Activated naive CD4-positive, alpha-beta T cell treated with anti-CD3 and anti-CD28 coated beads, Interleukin-2, amount 50 U/mL, for 72 hours (primary cell): ENCODE results near the gene SNAP29. TPM values are rescaled to one million over a fixed set of nuclear protein-coding genes. Genes with fewer than 3 reads are reported as not detected.
"Not testable (repeated sequence)": the region's sequence is repeated elsewhere in the genome, so short reads cannot be mapped to it uniquely, and the experiment has no call there.

Source experiments
- ATAC-seq, 2 donors: fragments of 150-1000 bp; cut with Tn5 transposase; 2 replicates each; pipeline ENCODE4 v1.10.0; 2021; ENCODE audit warnings: mild to moderate bottlenecking in 2 of 2, moderate library complexity in 2 of 2
- DNase-seq, 2 donors: peaks; one replicate each; pipeline ENCODE4 v3.0.0; 2021 to 2022; ENCODE audit warnings: low spot score in 2 of 2
- H3K27ac Mint-ChIP-seq, 2 donors: one replicate each; pipeline ENCODE4 v1.8.0; 2022; ENCODE audit warnings: mild to moderate bottlenecking in 2 of 2, mixed read lengths in 2 of 2
- H3K36me3 Mint-ChIP-seq, 2 donors: one replicate each; pipeline ENCODE4 v1.8.0; 2022; ENCODE audit warnings: mixed read lengths in 2 of 2
- H3K9me3 Mint-ChIP-seq, 2 donors: one replicate each; pipeline ENCODE4 v1.8.0; 2022; ENCODE audit warnings: mixed read lengths in 2 of 2
- total RNA-seq, 2 donors: library from RNA; stranded (reverse); gene quantifications; one replicate each; pipeline ENCODE4 v1.2.3, GENCODE V29; 2022

The SNAP29 gene
- total RNA-seq = 10 to 100 TPM; 25.2 to 25.6 TPM

GRCh38 chr22:20858615-20859416, at the start of gene SNAP29, which contains the start of gene PI4KA:
Gene SNAP29 (plus strand): TSS chr22:20859007. CDS start chr22:20859111, 104 bp downstream.
Gene PI4KA (minus strand): TSS chr22:20858811. CDS start chr22:20858725, 86 bp downstream.
- H3K36me3 Mint-ChIP-seq = peaks cover 12 to 19% of the 10 kb centered on the region in 2 donors
- peak; percentile 96 to 97 for ATAC-seq
- H3K9me3 Mint-ChIP-seq = no peaks in the 10 kb centered on the region
- peak; percentile 98 to 99 for DNase-seq
- peak within 1 kb of the TSS; percentile 92 to 93 for H3K27ac Mint-ChIP-seq

- peaks cover 0 to 4% of the 10 kb centered on the region in 2 donors for H3K36me3 Mint-ChIP-seq
- no peaks in the 10 kb centered on the region for H3K9me3 Mint-ChIP-seq
- H3K27ac Mint-ChIP-seq = peak overlapping the region in 1 of 2 donors; percentile 42
- no peak for DNase-seq
- ATAC-seq = no peak
Observed at GRCh38 chr22:20809538-20810185, 49.1 kb upstream of the SNAP29 start.

- Mint-ChIP-seq H3K27ac (peak overlapping the region; percentile 42 to 75), H3K36me3 (peaks cover 0 to 4% of the 10 kb centered on the region in 2 donors), H3K9me3 (no peaks in the 10 kb centered on the region)
- DNase-seq (peak in 1 of 2 donors; percentile 18), ATAC-seq (peak; percentile 67 to 84)
Observed at GRCh38 chr22:20810645-20811044, 48.2 kb upstream of the SNAP29 start.

GRCh38 chr22:20811171-20811570, 47.6 kb upstream of the SNAP29 start:
- H3K9me3 Mint-ChIP-seq = no peaks in the 10 kb centered on the region
- peak overlapping the region; percentile 42 to 75 for H3K27ac Mint-ChIP-seq
- DNase-seq (no peak), ATAC-seq (peak in 1 of 2 donors; percentile 43)
- peaks cover 0 to 4% of the 10 kb centered on the region in 2 donors for H3K36me3 Mint-ChIP-seq

- ATAC-seq (no peak), DNase-seq (no peak)
- Mint-ChIP-seq H3K27ac (peak overlapping the region in 1 of 2 donors; percentile 85), H3K9me3 (no peaks in the 10 kb centered on the region), H3K36me3 (peaks cover 0 to 4% of the 10 kb centered on the region in 2 donors)
Observed at GRCh38 chr22:20811971-20812660, 46.7 kb upstream of the SNAP29 start.

- Mint-ChIP-seq H3K9me3 (no peaks in the 10 kb centered on the region), H3K27ac (peak overlapping the region in 1 of 2 donors; percentile 15), H3K36me3 (peaks cover 0 to 4% of the 10 kb centered on the region in 2 donors)
- DNase-seq (no peak), ATAC-seq (no peak)
Observed at GRCh38 chr22:20813056-20813455, 45.8 kb upstream of the SNAP29 start.

- H3K9me3 Mint-ChIP-seq = no peaks in the 10 kb centered on the region
- peaks cover 0 to 4% of the 10 kb centered on the region in 2 donors for H3K36me3 Mint-ChIP-seq
- no peak for ATAC-seq
- no peak for DNase-seq
- H3K27ac Mint-ChIP-seq = peak overlapping the region in 1 of 2 donors; percentile 45
Observed at GRCh38 chr22:20814221-20814808, 44.5 kb upstream of the SNAP29 start.

GRCh38 chr22:20815477-20816050, 43.2 kb upstream of the SNAP29 start:
- Mint-ChIP-seq H3K9me3 (no peaks in the 10 kb centered on the region), H3K27ac (no peak overlapping the region), H3K36me3 (peaks cover 0 to 4% of the 10 kb centered on the region in 2 donors)
- DNase-seq = no peak
- no peak for ATAC-seq

- H3K36me3 Mint-ChIP-seq = peaks cover 0 to 4% of the 10 kb centered on the region in 2 donors
- no peaks in the 10 kb centered on the region for H3K9me3 Mint-ChIP-seq
- no peak for DNase-seq
- H3K27ac Mint-ChIP-seq = no peak overlapping the region
- no peak for ATAC-seq
Observed at GRCh38 chr22:20816559-20816958, 42.2 kb upstream of the SNAP29 start.

- H3K9me3 Mint-ChIP-seq = no peaks in the 10 kb centered on the region
- ATAC-seq (no peak), DNase-seq (no peak)
- H3K36me3 Mint-ChIP-seq = no peaks in the 10 kb centered on the region
- H3K27ac Mint-ChIP-seq = no peak overlapping the region
Observed at GRCh38 chr22:20818471-20818870, 40.3 kb upstream of the SNAP29 start.

GRCh38 chr22:20819471-20819870, 39.3 kb upstream of the SNAP29 start:
- no peaks in the 10 kb centered on the region for H3K36me3 Mint-ChIP-seq
- no peak for DNase-seq
- no peak overlapping the region for H3K27ac Mint-ChIP-seq

GRCh38 chr22:20821717-20822239, 37.0 kb upstream of the SNAP29 start:
- not testable (repeated sequence) for ATAC-seq, DNase-seq, H3K36me3 Mint-ChIP-seq, H3K9me3 Mint-ChIP-seq
- H3K27ac Mint-ChIP-seq = peak overlapping the region in 1 of 2 donors; percentile 44

More at GRCh38 chr22:20819471-20819870, 39.3 kb upstream of the SNAP29 start:
- H3K9me3 Mint-ChIP-seq = no peaks in the 10 kb centered on the region
- ATAC-seq = no peak

- DNase-seq (no peak), ATAC-seq (no peak)
- Mint-ChIP-seq H3K9me3 (no peaks in the 10 kb centered on the region), H3K27ac (peak overlapping the region in 1 of 2 donors; percentile 3), H3K36me3 (no peaks in the 10 kb centered on the region)
Observed at GRCh38 chr22:20822240-20822639, 36.6 kb upstream of the SNAP29 start.

GRCh38 chr22:20823264-20823663, 35.5 kb upstream of the SNAP29 start:
- Mint-ChIP-seq H3K27ac (no peak overlapping the region), H3K36me3 (no peaks in the 10 kb centered on the region), H3K9me3 (no peaks in the 10 kb centered on the region)
- ATAC-seq (no peak), DNase-seq (no peak)

- H3K27ac Mint-ChIP-seq, DNase-seq, H3K9me3 Mint-ChIP-seq, H3K36me3 Mint-ChIP-seq, ATAC-seq: not testable (repeated sequence)
Observed at GRCh38 chr22:20825216-20825615, 33.6 kb upstream of the SNAP29 start.

GRCh38 chr22:20825624-20826023, 33.2 kb upstream of the SNAP29 start:
- ATAC-seq (no peak), DNase-seq (no peak)
- Mint-ChIP-seq H3K9me3 (no peaks in the 10 kb centered on the region), H3K27ac (no peak overlapping the region), H3K36me3 (no peaks in the 10 kb centered on the region)
